HepG2 (cell line): ENCODE measurements around the gene ACP2. TPM values are rescaled to one million over a fixed set of nuclear protein-coding genes. Genes with fewer than 3 reads are reported as not detected.
A peak's percentile ranks its signal among the peaks of the same experiment; 100 is the strongest.

Experiments
- ASH2L ChIP-seq: fragments of 300-600, 200-600 bp; sonication (generic); IDR thresholded peaks from 2 replicates; pipeline ENCODE4 v1.7.0; 2017; ENCODE audit warnings: low read depth, mild to moderate bottlenecking, moderate library complexity, mixed read lengths, low read length; ENCODE audit not compliant: insufficient read length
- ATRX ChIP-seq: sonication (generic); formaldehyde crosslinking; IDR thresholded peaks from 2 replicates; pipeline ENCODE4 v1.4.0; 2020; ENCODE audit warnings: missing genetic modification reagents, borderline replicate concordance
- CREB1 ChIP-seq, 2 experiments: fragments of 450-650 bp in 1 of 2; IDR thresholded peaks; 2 replicates each; pipeline ENCODE4 v1.6.1; 2016 to 2017; ENCODE audit warnings: control low read depth in 1 of 2, mild to moderate bottlenecking in 1 of 2, missing compliant biosample characterization in 1 of 2, missing genetic modification characterization in 1 of 2
- ERF ChIP-seq: IDR thresholded peaks from 2 replicates; pipeline ENCODE4 v1.6.1; 2018; ENCODE audit warnings: missing biosample characterization, missing genetic modification reagents
- HDAC1 ChIP-seq: sonication (generic); formaldehyde crosslinking; IDR thresholded peaks from 2 replicates; pipeline ENCODE4 v1.5.1; 2020; ENCODE audit warnings: mild to moderate bottlenecking, missing genetic modification reagents
- KDM5B ChIP-seq: sonication (generic); formaldehyde crosslinking; IDR thresholded peaks from 2 replicates; pipeline ENCODE4 v1.4.0; 2020; ENCODE audit warnings: missing genetic modification reagents, mild to moderate bottlenecking, borderline replicate concordance
- KLF13 ChIP-seq: sonication (generic); formaldehyde crosslinking; IDR thresholded peaks from 2 replicates; pipeline ENCODE4 v1.4.0; 2020; ENCODE audit warnings: mild to moderate bottlenecking, missing genetic modification reagents
- NR3C1 ChIP-seq: sonication (generic); formaldehyde crosslinking; IDR thresholded peaks from 2 replicates; pipeline ENCODE4 v1.4.0; 2020; ENCODE audit warnings: missing genetic modification reagents
- PITX1 ChIP-seq: sonication (generic); formaldehyde crosslinking; IDR thresholded peaks from 2 replicates; pipeline ENCODE4 v1.5.1; 2020; ENCODE audit warnings: mild to moderate bottlenecking, missing genetic modification reagents
- POLR2G ChIP-seq: fragments of 200-400 bp; formaldehyde crosslinking; IDR thresholded peaks from 2 replicates; pipeline ENCODE4 v1.6.1; 2018; ENCODE audit warnings: mild to moderate bottlenecking, low read depth, low read length, moderate library complexity
- RXRA ChIP-seq: sonication (generic); formaldehyde crosslinking; IDR thresholded peaks from 2 replicates; pipeline ENCODE4 v1.5.1; 2020; ENCODE audit warnings: missing genetic modification reagents
- SNAI1 ChIP-seq: sonication (generic); formaldehyde crosslinking; IDR thresholded peaks from 2 replicates; pipeline ENCODE4 v1.5.0; 2020; ENCODE audit warnings: mild to moderate bottlenecking, missing genetic modification reagents, borderline replicate concordance
- ZBTB38 ChIP-seq: sonication (generic); formaldehyde crosslinking; IDR thresholded peaks from 2 replicates; pipeline ENCODE4 v1.5.1; 2020; ENCODE audit warnings: mild to moderate bottlenecking, missing genetic modification reagents
- ZBTB7B ChIP-seq: sonication (generic); formaldehyde crosslinking; IDR thresholded peaks from 2 replicates; pipeline ENCODE4 v1.4.0; 2020; ENCODE audit warnings: missing genetic modification reagents
- ZNF10 ChIP-seq: sonication (generic); formaldehyde crosslinking; IDR thresholded peaks from 2 replicates; pipeline ENCODE4 v1.4.0; 2020; ENCODE audit warnings: mild to moderate bottlenecking, low read depth, missing genetic modification reagents, borderline replicate concordance
- ZNF33B ChIP-seq: sonication (generic); formaldehyde crosslinking; IDR thresholded peaks from 2 replicates; pipeline ENCODE4 v1.5.1; 2020; ENCODE audit warnings: mild to moderate bottlenecking, missing genetic modification reagents
- ZNF354B ChIP-seq: sonication (generic); formaldehyde crosslinking; IDR thresholded peaks from 2 replicates; pipeline ENCODE4 v1.8.0; 2022; ENCODE audit warnings: mild to moderate bottlenecking, missing genetic modification reagents
- ZNF550 ChIP-seq: sonication (generic); formaldehyde crosslinking; IDR thresholded peaks from 2 replicates; pipeline ENCODE4 v1.4.0; 2020; ENCODE audit warnings: mild to moderate bottlenecking, missing genetic modification reagents, borderline replicate concordance
- ZNF883 ChIP-seq: sonication (generic); formaldehyde crosslinking; IDR thresholded peaks from 2 replicates; pipeline ENCODE4 v1.5.1; 2020; ENCODE audit warnings: mild to moderate bottlenecking, missing genetic modification reagents; ENCODE audit errors: not compliant biosample characterization
- polyA plus RNA-seq, 8 experiments: library from polyadenylated mRNA; depleted of rRNA in 3 of 8; stranded (reverse) in 7 of 8; unstranded in 1 of 8; fragments of >200 nt; fragmentation: Illumina TruSeq in 4 of 8; extraction: Trizol in 4 of 8; gene quantifications; 2 replicates each; pipeline versions ENCODE4 v1.2.1 to v1.2.3, GENCODE V29; 2011 to 2016; ENCODE audit warnings: low read depth in 4 of 8, missing spikeins in 1 of 8, mixed read lengths in 1 of 8; ENCODE audit not compliant: insufficient read depth in 1 of 8
- total RNA-seq, 5 experiments: library from RNA; depleted of rRNA; stranded (reverse); fragments of >200 nt; fragmentation: Illumina TruSeq; extraction: Trizol; gene quantifications; 2 replicates each; pipeline ENCODE4 v1.2.3, GENCODE V29; 2016; ENCODE audit warnings: low read depth in 1 of 5
- TF ChIP-seq, protein P1 (sequence below): sonication (generic); formaldehyde crosslinking; IDR thresholded peaks from 2 replicates; pipeline ENCODE4 v1.4.0; 2020; ENCODE audit warnings: mild to moderate bottlenecking, missing genetic modification reagents
- TF ChIP-seq, protein P2 (sequence below): IDR thresholded peaks from 2 replicates; pipeline ENCODE4 v1.6.1; 2012; ENCODE audit warnings: inconsistent platforms
- TF ChIP-seq, protein P3 (sequence below): sonication (generic); formaldehyde crosslinking; IDR thresholded peaks from 2 replicates; pipeline ENCODE4 v1.5.1; 2020; ENCODE audit warnings: missing genetic modification reagents, mild to moderate bottlenecking, borderline replicate concordance

ACP2 gene
- total and polyA plus RNA-seq, 2 of the 13 experiments (the other 11 are each of a cell fraction or from before 2014, with no cell fraction given): 17.7 to 20.2 TPM

DNA sequence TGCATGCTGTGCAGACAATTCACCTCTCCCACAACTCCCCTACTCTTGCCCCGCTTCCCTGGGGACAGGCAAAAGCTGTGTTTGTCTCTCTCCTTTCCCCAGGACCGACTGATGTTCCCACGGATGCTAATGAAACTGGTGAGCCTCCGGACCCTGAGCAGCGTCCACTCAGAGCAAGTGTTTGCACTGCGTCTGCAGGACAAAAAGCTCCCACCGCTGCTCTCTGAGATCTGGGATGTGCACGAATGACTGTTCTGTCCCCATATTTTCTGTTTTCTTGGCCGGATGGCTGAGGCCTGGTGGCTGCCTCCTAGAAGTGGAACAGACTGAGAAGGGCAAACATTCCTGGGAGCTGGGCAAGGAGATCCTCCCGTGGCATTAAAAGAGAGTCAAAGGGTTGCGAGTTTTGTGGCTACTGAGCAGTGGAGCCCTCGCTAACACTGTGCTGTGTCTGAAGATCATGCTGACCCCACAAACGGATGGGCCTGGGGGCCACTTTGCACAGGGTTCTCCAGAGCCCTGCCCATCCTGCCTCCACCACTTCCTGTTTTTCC, 19.9 kb upstream of the ACP2 start (continued):
- TF ChIP-seq ZNF550 (CRISPR knock-in tag): 0 out of 2 replicates have a peak, but pooled peaks have one; percentile 30
- TF ChIP-seq, protein P1, sequence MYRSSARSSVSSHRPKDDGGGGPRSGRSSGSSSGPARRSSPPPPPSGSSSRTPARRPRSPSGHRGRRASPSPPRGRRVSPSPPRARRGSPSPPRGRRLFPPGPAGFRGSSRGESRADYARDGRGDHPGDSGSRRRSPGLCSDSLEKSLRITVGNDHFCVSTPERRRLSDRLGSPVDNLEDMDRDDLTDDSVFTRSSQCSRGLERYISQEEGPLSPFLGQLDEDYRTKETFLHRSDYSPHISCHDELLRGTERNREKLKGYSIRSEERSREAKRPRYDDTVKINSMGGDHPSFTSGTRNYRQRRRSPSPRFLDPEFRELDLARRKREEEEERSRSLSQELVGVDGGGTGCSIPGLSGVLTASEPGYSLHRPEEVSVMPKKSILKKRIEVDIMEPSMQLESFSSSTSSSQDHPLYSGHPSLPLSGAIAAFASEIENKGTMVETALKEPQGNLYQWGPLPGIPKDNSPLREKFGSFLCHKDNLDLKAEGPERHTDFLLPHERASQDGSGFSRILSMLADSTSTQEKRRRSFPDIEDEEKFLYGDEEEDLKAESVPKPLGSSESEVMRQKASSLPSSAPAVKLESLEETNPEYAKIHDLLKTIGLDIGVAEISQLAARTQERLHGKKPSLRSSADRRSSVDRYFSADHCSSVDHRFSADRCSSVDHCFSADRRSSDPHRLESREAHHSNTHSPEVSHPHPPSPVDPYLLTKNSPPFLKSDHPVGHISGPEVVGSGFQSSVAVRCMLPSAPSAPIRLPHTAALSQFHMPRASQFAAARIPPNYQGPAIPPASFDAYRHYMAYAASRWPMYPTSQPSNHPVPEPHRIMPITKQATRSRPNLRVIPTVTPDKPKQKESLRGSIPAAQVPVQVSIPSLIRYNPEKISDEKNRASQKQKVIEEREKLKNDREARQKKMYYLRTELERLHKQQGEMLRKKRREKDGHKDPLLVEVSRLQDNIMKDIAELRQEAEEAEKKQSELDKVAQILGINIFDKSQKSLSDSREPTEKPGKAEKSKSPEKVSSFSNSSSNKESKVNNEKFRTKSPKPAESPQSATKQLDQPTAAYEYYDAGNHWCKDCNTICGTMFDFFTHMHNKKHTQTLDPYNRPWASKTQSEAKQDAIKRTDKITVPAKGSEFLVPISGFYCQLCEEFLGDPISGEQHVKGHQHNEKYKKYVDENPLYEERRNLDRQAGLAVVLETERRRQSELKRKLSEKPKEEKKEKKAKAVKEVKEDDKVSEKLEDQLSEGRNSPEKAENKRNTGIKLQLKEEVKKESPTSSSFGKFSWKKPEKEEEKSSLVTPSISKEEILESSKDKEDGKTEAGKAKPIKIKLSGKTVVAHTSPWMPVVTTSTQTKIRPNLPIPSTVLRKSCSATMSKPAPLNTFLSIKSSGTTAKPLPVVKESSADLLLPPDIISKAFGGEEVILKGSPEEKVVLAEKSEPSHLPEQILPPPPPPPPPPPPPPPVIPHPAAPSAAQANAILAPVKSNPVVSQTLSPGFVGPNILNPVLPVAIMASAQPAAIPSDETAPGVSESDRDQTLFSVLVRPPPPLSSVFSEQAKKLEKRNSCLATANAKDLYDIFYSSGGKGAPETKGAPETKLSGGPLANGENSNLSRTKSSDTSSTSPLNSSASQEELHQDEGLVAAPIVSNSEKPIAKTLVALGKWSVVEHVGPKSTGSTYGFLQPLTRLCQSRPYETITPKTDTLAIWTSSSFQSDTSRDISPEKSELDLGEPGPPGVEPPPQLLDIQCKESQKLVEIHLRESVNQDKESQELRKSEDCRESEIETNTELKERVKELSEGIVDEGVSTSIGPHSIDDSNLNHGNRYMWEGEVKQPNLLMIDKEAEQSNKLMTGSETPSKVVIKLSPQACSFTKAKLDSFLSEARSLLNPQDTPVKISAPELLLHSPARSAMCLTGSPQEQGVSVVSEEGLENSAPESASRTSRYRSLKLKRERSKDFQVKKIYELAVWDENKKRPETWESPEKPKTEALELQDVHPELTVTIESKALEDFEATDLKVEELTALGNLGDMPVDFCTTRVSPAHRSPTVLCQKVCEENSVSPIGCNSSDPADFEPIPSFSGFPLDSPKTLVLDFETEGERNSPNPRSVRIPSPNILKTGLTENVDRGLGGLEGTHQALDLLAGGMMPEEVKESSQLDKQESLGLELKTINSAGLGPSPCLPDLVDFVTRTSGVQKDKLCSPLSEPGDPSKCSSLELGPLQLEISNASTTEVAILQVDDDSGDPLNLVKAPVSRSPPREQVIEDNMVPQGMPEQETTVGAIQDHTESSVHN: 0 out of 2 replicates have a peak, but pooled peaks have one; percentile 15
- no peak for TF ChIP-seq ZNF10 (CRISPR knock-in tag)
- no peak for TF ChIP-seq ZNF883
- TF ChIP-seq, protein P2, sequence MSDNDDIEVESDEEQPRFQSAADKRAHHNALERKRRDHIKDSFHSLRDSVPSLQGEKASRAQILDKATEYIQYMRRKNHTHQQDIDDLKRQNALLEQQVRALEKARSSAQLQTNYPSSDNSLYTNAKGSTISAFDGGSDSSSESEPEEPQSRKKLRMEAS: no peak
- no peak for TF ChIP-seq ZNF354B (CRISPR knock-in tag)
- no peak for TF ChIP-seq CREB1 (IDR thresholded peaks at IDR 0.05)
- no peak for TF ChIP-seq CREB1 (CRISPR knock-in tag; IDR thresholded peaks at IDR 0.05)
- TF ChIP-seq ERF (CRISPR knock-in tag): 0 out of 2 replicates have a peak, but pooled peaks have one; percentile 18
- TF ChIP-seq KLF13 (CRISPR knock-in tag): no peak
- 0 out of 2 replicates have a peak, but pooled peaks have one; percentile 29 for TF ChIP-seq SNAI1 (CRISPR knock-in tag)
- TF ChIP-seq PITX1 (CRISPR knock-in tag): 0 out of 2 replicates have a peak, but pooled peaks have one; percentile 10
- TF ChIP-seq ZBTB38 (CRISPR knock-in tag): no peak
- no peak for TF ChIP-seq NR3C1 (CRISPR knock-in tag)
- TF ChIP-seq, protein P3, sequence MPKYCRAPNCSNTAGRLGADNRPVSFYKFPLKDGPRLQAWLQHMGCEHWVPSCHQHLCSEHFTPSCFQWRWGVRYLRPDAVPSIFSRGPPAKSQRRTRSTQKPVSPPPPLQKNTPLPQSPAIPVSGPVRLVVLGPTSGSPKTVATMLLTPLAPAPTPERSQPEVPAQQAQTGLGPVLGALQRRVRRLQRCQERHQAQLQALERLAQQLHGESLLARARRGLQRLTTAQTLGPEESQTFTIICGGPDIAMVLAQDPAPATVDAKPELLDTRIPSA (CRISPR knock-in tag): no peak
- no peak for TF ChIP-seq HDAC1 (CRISPR knock-in tag)
- peak; percentile 16; the same call in 1 of the 2 replicates for TF ChIP-seq ZBTB7B (CRISPR knock-in tag)
- TF ChIP-seq POLR2G: peak; percentile 49; the same call in 1 of the 2 replicates
- no peak for TF ChIP-seq ATRX (CRISPR knock-in tag)
- no peak for TF ChIP-seq ZNF33B (CRISPR knock-in tag)
- TF ChIP-seq ASH2L: peak; percentile 6
- 0 out of 2 replicates have a peak, but pooled peaks have one; percentile 21 for TF ChIP-seq RXRA (CRISPR knock-in tag)
- TF ChIP-seq KDM5B (CRISPR knock-in tag): peak; percentile 19; the same call in 1 of the 2 replicates
